ENCODE results near the gene C8B.

Gene C8B

GRCh38 chr1:56957931-56958330 lies 7.9 kb downstream of the C8B start:
- H3K4me3 ChIP-seq (ENCODE audit: control insufficient read depth, low read depth, low read length) = no peak overlapping the region
- no peak for DNase-seq (ENCODE audit: low read depth)
- no peak for TF ChIP-seq CTCF (IDR thresholded peaks at IDR 0.05; ENCODE audit: control insufficient read depth, insufficient read depth, low read depth, low read length, missing control alignments)

- H3K4me3 ChIP-seq (ENCODE audit: control insufficient read depth, low read depth, low read length) = no peak overlapping the region
- TF ChIP-seq CTCF (IDR thresholded peaks at IDR 0.05; ENCODE audit: control insufficient read depth, insufficient read depth, low read depth, low read length, missing control alignments) = no peak
- no peak for DNase-seq (ENCODE audit: low read depth)
Observed at GRCh38 chr1:56954664-56955063, 11.2 kb downstream of the C8B start.

GRCh38 chr1:56953386-56953785 lies 12.4 kb downstream of the C8B start:
- no peak for DNase-seq (ENCODE audit: low read depth)
- TF ChIP-seq CTCF (IDR thresholded peaks at IDR 0.05; ENCODE audit: control insufficient read depth, insufficient read depth, low read depth, low read length, missing control alignments) = no peak
- no peak overlapping the region for H3K4me3 ChIP-seq (ENCODE audit: control insufficient read depth, low read depth, low read length)

GRCh38 chr1:56952501-56952900 lies 13.3 kb downstream of the C8B start:
- no peak for DNase-seq (ENCODE audit: low read depth)
- no peak for TF ChIP-seq CTCF (IDR thresholded peaks at IDR 0.05; ENCODE audit: control insufficient read depth, insufficient read depth, low read depth, low read length, missing control alignments)
- H3K4me3 ChIP-seq (ENCODE audit: control insufficient read depth, low read depth, low read length) = no peak overlapping the region

GRCh38 chr1:56948403-56949023 lies 17.3 kb downstream of the C8B start:
- DNase-seq (ENCODE audit: low read depth) = peak; percentile 41
- no peak for TF ChIP-seq CTCF (IDR thresholded peaks at IDR 0.05; ENCODE audit: control insufficient read depth, insufficient read depth, low read depth, low read length, missing control alignments)
- no peak overlapping the region for H3K4me3 ChIP-seq (ENCODE audit: control insufficient read depth, low read depth, low read length)

- DNase-seq (ENCODE audit: low read depth) = no peak
- no peak overlapping the region for H3K4me3 ChIP-seq (ENCODE audit: control insufficient read depth, low read depth, low read length)
- no peak for TF ChIP-seq CTCF (IDR thresholded peaks at IDR 0.05; ENCODE audit: control insufficient read depth, insufficient read depth, low read depth, low read length, missing control alignments)
Observed at GRCh38 chr1:56940039-56940438, 25.8 kb downstream of the C8B start.

GRCh38 chr1:56939209-56939608 lies 26.6 kb downstream of the C8B start:
- no peak for DNase-seq (ENCODE audit: low read depth)
- no peak for TF ChIP-seq CTCF (IDR thresholded peaks at IDR 0.05; ENCODE audit: control insufficient read depth, insufficient read depth, low read depth, low read length, missing control alignments)
- H3K4me3 ChIP-seq (ENCODE audit: control insufficient read depth, low read depth, low read length) = no peak overlapping the region
